Naive B cell (primary cell): ENCODE results near the gene PCCA. TPM values are rescaled to one million over a fixed set of nuclear protein-coding genes. Genes with fewer than 3 reads are reported as not detected.

Experiments
- ATAC-seq, 2 donors: fragments of 150-1000 bp; cut with Tn5 transposase; 2 replicates each; pipeline ENCODE4 v1.10.0; 2021; ENCODE audit warnings: low read depth in 2 of 2, mild to moderate bottlenecking in 2 of 2, moderate library complexity in 2 of 2
- DNase-seq: peaks from one replicate; pipeline ENCODE4 v3.0.0; 2022
- H3K27ac Mint-ChIP-seq, 6 donors: one replicate each; pipeline ENCODE4 v1.8.0; 2020 to 2022; ENCODE audit warnings: mild to moderate bottlenecking in 6 of 6, mixed read lengths in 6 of 6, moderate library complexity in 5 of 6, inconsistent platforms in 2 of 6
- H3K27me3 Mint-ChIP-seq, 3 donors: one replicate each; pipeline ENCODE4 v1.8.0; 2021 to 2022; ENCODE audit warnings: mixed read lengths in 3 of 3, mild to moderate bottlenecking in 1 of 3
- H3K36me3 Mint-ChIP-seq, 2 donors: one replicate each; pipeline ENCODE4 v1.8.0; 2020 to 2022; ENCODE audit warnings: mixed read lengths in 2 of 2, inconsistent platforms in 1 of 2, mild to moderate bottlenecking in 1 of 2
- H3K4me1 Mint-ChIP-seq, 3 donors: one replicate each; pipeline ENCODE4 v1.8.0; 2020 to 2022; ENCODE audit warnings: mixed read lengths in 3 of 3, inconsistent platforms in 1 of 3, mild to moderate bottlenecking in 1 of 3, moderate library complexity in 1 of 3
- H3K4me3 Mint-ChIP-seq, 8 donors: one replicate each; pipeline ENCODE4 v1.8.0; 2020 to 2022; ENCODE audit warnings: mild to moderate bottlenecking in 8 of 8, mixed read lengths in 8 of 8, moderate library complexity in 8 of 8, inconsistent platforms in 2 of 8
- H3K9me3 Mint-ChIP-seq, 7 donors: one replicate each; pipeline ENCODE4 v1.8.0; 2020 to 2022; ENCODE audit warnings: mixed read lengths in 7 of 7, mild to moderate bottlenecking in 5 of 7, inconsistent platforms in 2 of 7, moderate library complexity in 1 of 7
- polyA plus RNA-seq, 6 donors: library from polyadenylated mRNA; unstranded; fragments of 300-500 nt; fragmentation: Illumina TruSeq; gene quantifications; one replicate each; pipeline ENCODE4 v1.2.3, GENCODE V29; 2021; ENCODE audit warnings: low read depth in 6 of 6

The PCCA gene
- polyA plus RNA-seq, 6 donors from 2014 or later, result 2.4 to 8.4 (median 4.6) TPM

DNA sequence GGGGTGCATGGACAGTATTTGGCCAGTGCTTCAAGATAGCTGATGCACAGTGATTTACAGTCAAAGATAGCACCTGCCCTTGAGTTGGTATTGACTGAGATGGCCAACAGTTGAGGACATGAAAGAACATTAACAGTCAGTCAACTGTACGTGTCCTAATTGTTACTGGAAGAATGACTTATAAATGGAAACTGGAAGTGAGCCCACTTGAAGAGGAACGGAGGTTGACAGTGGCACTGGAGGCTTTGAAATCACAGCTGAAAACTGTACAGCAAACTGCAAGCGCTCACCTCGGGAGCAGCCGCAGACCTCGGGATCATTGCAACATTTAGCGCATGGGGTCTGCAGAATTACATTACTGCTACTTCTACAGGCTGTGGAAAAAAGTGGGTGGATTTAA lies 422.6 kb downstream of the PCCA start:
- ATAC-seq (no peak), DNase-seq (no peak)
- H3K9me3 Mint-ChIP-seq, result no peaks in the 10 kb centered on the region
- H3K27ac Mint-ChIP-seq, result no peak overlapping the region
- peaks cover 7% of the 10 kb centered on the region in 3 donors for H3K4me1 Mint-ChIP-seq
- peaks cover 0 to 12% (median 6%) of the 10 kb centered on the region in 3 donors for H3K27me3 Mint-ChIP-seq
- no peak overlapping the region for H3K4me3 Mint-ChIP-seq
- no peaks in the 10 kb centered on the region for H3K36me3 Mint-ChIP-seq

DNA sequence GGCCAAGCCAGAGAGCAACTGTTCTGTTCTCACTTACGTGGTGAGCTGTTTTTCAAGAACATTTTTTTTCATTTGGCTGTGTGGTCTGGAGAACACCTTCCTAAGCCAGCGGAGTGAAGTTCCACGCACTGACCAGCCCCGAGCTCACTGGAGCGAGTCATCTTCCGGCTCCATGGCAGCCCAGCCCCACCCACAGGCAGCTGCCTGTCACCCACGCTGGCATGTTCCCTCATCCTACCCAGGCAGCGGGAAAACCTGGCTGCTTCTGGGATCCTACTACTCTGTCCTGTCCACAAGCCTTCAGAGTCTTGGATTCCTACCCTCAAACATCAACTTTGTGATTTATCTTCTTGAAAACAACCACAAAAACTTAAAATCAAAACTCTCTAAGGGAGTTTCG lies 423.5 kb downstream of the PCCA start:
- H3K4me3 Mint-ChIP-seq, result peak overlapping the region in 1 of 8 donors; percentile 44
- ATAC-seq (no peak), DNase-seq (no peak)
- peaks cover 0 to 5% (median 5%) of the 10 kb centered on the region in 3 donors for H3K4me1 Mint-ChIP-seq
- H3K27me3 Mint-ChIP-seq, result peaks cover 0 to 15% (median 6%) of the 10 kb centered on the region in 3 donors
- peaks cover 0 to under 1% of the 10 kb centered on the region in 2 donors for H3K36me3 Mint-ChIP-seq
- peak overlapping the region in 1 of 6 donors; percentile 29 for H3K27ac Mint-ChIP-seq
- H3K9me3 Mint-ChIP-seq, result no peaks in the 10 kb centered on the region

DNA sequence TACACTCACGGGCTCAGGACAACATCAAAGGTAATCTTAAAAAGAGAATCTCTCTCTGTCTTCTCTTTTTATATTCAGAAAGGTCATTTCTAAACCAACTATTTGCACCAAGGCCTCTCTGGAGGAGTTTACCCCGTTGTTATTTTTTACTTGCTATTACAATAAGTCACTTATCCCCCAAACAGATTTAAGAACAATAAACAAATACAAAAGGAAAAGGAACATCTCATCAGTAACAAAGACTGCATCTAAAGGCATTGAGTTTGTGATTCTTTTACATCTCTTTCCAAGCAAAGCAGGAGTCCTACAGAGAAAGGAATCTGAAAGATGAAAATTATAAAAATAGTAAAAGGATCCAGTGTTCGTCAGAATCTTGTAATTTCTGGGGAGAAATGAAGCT lies 424.3 kb downstream of the PCCA start:
- DNase-seq (no peak), ATAC-seq (no peak)
- no peaks in the 10 kb centered on the region for H3K9me3 Mint-ChIP-seq
- H3K4me1 Mint-ChIP-seq, result peaks cover 0 to 5% (median 5%) of the 10 kb centered on the region in 3 donors
- peaks cover 0 to 5% of the 10 kb centered on the region in 2 donors for H3K36me3 Mint-ChIP-seq
- peaks cover 0 to 15% (median 6%) of the 10 kb centered on the region in 3 donors for H3K27me3 Mint-ChIP-seq
- H3K27ac Mint-ChIP-seq, result no peak overlapping the region
- no peak overlapping the region for H3K4me3 Mint-ChIP-seq

DNA sequence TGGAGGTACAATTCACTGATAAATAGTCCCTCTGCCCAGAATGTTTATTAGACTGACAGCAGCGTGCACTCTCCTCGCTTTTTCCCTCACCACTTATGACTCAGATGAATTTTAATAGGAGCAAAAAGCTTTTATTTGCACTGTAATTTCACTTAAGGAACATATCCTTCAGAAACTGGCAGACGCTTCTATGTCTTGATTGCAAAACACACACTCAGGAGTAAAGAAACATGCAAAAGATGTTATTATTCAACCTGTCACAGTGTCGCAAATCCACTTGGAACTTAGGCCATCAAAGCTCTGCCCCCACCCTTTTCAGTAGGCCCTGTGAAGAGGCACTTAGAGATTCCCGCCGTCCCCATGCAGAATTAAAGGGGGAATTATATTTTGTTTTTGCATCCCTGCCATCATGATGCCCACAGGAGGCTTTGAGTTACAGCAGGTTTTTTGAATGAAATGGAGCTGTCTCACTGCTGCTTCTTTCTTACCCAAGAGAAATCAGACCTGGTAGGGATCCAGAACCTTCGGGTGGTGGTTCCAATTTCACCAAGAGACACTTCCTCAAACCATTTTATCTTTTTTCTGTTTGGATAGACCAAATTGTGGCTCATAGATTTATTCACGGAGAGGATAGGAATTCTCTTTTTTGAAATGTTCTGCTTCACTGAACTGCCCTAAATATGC lies 425.2 kb downstream of the PCCA start:
- no peak for DNase-seq
- H3K27me3 Mint-ChIP-seq, result peaks cover 0 to 15% (median 6%) of the 10 kb centered on the region in 3 donors

DNA sequence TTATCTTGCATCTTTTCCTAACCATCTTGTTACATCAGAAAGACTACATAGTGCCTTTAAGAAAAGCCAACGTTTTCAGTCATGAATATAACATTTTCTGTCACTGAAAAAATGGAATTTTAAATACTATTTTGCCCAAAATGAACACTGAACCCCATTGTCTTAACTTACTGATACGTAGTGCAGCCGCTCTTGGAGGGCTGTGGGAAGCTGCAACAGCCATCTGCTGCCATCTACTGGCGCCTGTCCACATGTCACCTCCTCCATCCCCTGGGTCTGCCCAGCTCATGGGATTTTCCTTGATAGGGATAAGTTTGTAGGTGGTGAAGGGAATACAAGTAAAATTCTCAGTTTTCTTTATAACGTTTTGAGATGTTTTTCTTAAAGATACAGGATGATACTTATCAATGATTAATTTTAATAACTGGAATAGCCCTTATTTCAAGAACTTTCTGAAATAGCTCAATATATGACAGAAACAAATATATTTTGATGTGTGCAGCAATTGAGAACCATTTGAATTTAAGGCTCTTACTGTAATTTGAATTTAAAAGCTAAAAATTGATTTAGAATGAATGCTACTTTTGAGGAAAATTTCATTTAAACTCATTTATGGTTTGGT lies 426.0 kb downstream of the PCCA start:
- Mint-ChIP-seq H3K9me3 (no peaks in the 10 kb centered on the region), H3K27ac (peak overlapping the region in 1 of 6 donors; percentile 44), H3K4me3 (peak overlapping the region in 1 of 8 donors; percentile 18), H3K4me1 (peaks cover 0 to 5% (median 5%) of the 10 kb centered on the region in 3 donors), H3K36me3 (peaks cover 0 to 5% of the 10 kb centered on the region in 2 donors), H3K27me3 (peaks cover 0 to 15% (median 6%) of the 10 kb centered on the region in 3 donors)
- DNase-seq (peak; percentile 47), ATAC-seq (peak; percentile 81)

More for the DNA sequence above, 425.2 kb downstream of the PCCA start:
- Mint-ChIP-seq H3K4me1 (peaks cover 0 to 5% (median 5%) of the 10 kb centered on the region in 3 donors), H3K9me3 (no peaks in the 10 kb centered on the region), H3K4me3 (no peak overlapping the region), H3K27ac (no peak overlapping the region), H3K36me3 (peaks cover 0 to 5% of the 10 kb centered on the region in 2 donors)
- no peak for ATAC-seq

DNA sequence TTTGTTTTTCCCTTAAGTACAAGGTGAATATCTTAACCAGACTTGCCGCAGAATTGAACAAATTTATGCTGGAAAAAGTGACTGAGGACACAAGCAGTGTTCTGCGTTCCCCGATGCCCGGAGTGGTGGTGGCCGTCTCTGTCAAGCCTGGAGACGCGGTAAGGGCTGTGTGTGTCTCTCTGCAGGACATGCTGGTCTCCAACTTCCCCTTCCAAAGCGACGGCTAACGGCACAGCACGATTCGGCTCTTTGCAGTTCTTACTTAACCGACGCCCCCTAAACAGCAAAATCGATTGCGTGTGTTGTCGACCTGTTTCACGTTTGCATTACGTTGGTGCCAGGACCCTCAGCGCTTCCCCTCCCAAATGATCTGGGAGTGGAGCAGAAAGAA lies 426.5 kb downstream of the PCCA start:
- no peak for ATAC-seq
- no peaks in the 10 kb centered on the region for H3K9me3 Mint-ChIP-seq
- DNase-seq, result no peak
- no peak overlapping the region for H3K4me3 Mint-ChIP-seq
- H3K27ac Mint-ChIP-seq, result no peak overlapping the region
- peaks cover 0 to 5% (median 5%) of the 10 kb centered on the region in 3 donors for H3K4me1 Mint-ChIP-seq
- peaks cover 0 to 5% of the 10 kb centered on the region in 2 donors for H3K36me3 Mint-ChIP-seq
- peaks cover 0 to 15% (median 6%) of the 10 kb centered on the region in 3 donors for H3K27me3 Mint-ChIP-seq

DNA sequence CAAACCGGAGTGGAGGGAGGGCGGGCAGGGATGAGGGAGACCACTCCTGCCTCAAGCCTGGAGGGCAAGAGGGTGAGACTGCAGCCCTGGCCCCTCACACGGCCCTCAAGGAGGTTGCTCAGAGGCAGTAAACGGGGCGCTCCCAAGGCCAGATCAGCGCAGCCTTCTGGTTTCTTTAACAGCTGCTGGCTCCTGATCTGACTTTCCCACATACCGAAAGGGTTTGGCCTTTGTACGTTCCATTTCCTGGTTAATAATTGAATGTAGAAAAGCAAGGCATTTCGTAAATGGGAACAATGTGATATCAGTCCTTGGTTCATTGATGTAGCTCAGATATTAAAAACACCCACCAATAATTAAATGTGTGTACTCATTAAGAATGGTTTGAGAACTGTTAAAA lies 428.2 kb downstream of the PCCA start:
- Mint-ChIP-seq H3K27me3 (peaks cover 0 to 23% (median 6%) of the 10 kb centered on the region in 3 donors), H3K4me1 (peaks cover 7 to 10% (median 9%) of the 10 kb centered on the region in 3 donors), H3K4me3 (no peak overlapping the region), H3K9me3 (no peaks in the 10 kb centered on the region), H3K36me3 (peaks cover 0 to 5% of the 10 kb centered on the region in 2 donors), H3K27ac (no peak overlapping the region)
- DNase-seq (no peak), ATAC-seq (no peak)

DNA sequence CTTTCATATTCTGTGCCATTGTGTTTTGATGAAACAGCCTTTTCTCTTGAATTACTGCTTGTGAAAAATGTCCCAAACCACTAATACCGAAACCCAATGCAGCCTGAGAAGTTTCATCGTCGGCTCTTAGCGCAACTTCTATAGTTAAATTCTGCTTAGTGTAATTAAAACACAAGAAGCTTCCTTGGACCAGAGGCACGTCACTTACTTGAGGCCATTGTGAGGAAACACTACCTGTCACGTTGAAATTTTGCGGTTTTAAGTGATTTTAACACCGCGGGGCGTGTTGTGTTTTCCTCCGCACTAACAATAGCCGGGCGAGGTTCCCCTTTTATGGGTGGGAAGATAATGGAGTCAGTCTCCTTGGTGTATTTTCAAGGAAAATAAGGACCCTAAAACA lies 428.8 kb downstream of the PCCA start:
- no peak for DNase-seq
- Mint-ChIP-seq H3K4me3 (no peak overlapping the region), H3K4me1 (peaks cover 7 to 10% (median 10%) of the 10 kb centered on the region in 3 donors), H3K9me3 (no peaks in the 10 kb centered on the region), H3K27ac (no peak overlapping the region), H3K36me3 (peaks cover 0 to 5% of the 10 kb centered on the region in 2 donors), H3K27me3 (peaks cover 3 to 28% (median 8%) of the 10 kb centered on the region in 3 donors)
- no peak for ATAC-seq

DNA sequence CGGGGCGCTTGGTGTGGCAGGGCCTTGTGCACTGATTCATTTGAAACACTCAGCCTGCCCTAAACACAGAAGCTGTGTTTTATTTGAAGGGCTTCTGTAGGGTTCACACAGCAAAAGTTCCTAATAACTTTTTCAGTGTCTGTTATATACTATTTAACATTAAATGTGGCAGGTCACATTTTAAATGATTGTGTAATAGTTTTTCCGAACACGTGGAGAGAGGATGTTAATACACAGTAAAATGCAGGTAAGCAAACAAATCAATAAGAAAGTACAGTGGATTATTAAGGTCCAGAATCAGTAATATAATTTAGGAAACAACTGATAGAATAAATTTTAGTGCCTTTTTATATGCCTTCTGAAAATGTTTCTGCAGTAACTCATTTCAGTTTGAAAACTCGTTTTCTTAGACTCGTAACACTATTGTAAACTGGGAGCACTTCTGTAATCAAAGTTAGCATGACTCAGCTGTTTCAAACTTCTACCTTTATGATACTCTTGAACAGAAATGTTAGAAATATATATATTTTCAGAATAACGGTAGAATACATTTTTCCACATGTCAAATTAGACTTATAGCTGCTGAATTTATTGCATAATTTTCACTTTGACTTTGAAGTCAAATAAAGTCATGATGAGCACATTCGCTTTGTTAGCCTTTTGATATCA lies 429.6 kb downstream of the PCCA start:
- ATAC-seq (no peak), DNase-seq (no peak)
- Mint-ChIP-seq H3K4me3 (no peak overlapping the region), H3K27me3 (peaks cover 11 to 27% (median 13%) of the 10 kb centered on the region in 3 donors), H3K4me1 (peaks cover 7 to 12% (median 10%) of the 10 kb centered on the region in 3 donors), H3K27ac (no peak overlapping the region), H3K9me3 (no peaks in the 10 kb centered on the region), H3K36me3 (peaks cover 0 to 5% of the 10 kb centered on the region in 2 donors)

DNA sequence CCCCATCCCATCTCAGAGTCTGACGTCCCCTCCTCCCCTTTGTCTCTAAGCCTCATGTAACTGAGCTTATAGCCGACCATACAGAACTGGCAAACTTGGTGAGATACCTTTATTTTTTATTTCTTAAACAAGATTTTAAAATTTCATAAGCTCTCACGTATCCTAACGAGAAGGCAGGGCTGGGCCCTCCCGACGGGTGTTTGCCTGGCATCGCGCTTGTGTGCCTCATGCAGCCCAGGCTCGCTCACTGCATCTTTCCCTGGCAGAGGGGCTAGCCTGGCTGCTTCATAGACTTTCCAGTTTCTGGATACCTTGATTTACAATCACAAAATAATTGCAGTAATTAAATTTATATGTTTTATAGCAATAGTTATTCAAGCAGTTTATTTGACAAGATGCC lies 430.7 kb downstream of the PCCA start:
- Mint-ChIP-seq H3K9me3 (no peaks in the 10 kb centered on the region), H3K36me3 (peaks cover 0 to 5% of the 10 kb centered on the region in 2 donors), H3K4me1 (peaks cover 7 to 10% (median 9%) of the 10 kb centered on the region in 3 donors), H3K27ac (no peak overlapping the region), H3K4me3 (no peak overlapping the region), H3K27me3 (peaks cover 9 to 22% (median 15%) of the 10 kb centered on the region in 3 donors)
- ATAC-seq (no peak), DNase-seq (no peak)

DNA sequence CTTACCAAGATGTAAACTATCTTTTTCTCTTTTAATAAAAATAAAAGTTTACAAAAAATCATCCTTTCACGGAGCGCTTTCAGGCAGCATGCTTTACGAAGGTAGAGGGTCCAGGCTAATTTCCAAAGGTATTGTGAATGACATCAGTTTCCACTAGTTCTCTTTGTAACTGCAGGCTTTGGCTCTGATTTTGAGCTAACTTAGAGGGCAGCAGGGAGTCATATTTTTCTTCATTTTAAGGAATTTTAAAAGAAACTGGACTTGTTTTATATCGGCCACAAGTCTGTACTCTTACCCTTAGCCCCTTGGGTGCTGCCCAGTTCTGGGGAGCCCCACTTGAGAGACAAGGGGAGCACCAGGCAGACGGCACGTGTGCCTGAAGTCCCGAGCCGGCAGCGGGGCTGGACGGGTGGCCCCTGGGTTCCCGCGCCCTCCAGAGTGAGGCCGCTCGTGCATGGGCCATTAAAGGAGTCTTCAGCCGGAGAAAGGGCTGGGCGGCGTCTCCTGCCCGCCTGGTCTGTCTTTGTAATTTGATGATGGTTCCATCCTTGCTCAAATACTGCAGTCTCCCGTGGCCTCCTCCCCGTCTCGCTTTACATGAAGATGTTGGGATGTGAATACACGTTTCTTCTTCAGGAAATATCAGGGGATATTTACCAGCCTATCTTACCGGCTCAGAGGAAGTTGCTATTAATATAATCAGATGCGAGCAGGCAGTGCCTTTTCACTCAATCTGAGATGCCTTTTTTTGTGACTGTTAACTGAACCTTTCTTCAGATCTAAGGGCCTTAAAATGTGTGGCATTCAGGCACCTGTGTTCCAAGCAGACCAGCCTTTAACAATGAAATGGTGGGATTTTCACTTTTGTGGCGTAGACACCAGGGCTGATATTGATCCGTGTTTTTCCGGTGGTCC lies 432.3 kb downstream of the PCCA start:
- no peak for DNase-seq
- Mint-ChIP-seq H3K9me3 (no peaks in the 10 kb centered on the region), H3K27me3 (peaks cover 7 to 22% (median 15%) of the 10 kb centered on the region in 3 donors), H3K36me3 (peaks cover 0 to 5% of the 10 kb centered on the region in 2 donors), H3K4me1 (peaks cover 6 to 7% (median 7%) of the 10 kb centered on the region in 3 donors), H3K27ac (no peak overlapping the region), H3K4me3 (peak overlapping the region in 7 of 8 donors; percentile 26 to 72 (median 45))
- ATAC-seq, result no peak

DNA sequence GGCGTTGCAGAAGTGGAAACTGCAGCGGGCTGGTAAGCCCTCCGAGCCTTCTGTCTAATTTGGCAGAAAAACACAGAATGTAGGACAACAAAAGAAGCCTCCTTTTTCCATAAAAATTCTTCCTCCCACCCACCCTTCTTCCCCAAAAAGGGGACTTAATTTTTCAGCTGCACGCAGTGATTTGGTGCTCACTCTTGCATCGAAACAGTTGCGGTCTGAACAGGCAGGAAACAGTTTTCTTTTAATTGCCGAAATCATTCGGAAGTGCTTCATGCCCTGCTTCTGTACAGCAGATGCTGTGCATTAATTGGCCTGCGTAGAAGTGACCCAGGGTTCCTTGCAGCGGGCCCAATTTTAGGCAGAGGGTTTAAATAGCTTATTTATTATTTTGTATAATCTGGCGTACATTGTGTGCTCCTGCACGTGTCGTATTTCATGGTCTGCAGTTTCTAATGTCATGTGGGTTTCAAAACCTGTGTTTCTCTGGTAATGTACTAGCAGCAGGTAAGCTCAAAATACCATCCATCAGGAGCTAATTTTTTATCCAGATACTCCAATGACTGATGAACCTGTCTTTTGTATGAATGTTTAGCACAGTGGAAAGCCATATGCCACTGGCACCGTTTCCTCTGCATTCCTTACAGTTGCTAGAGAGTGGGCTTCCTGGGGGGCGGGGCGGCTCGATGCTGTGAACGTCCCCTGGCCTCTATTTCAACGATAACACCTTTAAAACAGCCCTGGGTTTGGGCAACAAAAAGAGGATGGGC lies 433.1 kb downstream of the PCCA start:
- Mint-ChIP-seq H3K4me3 (peak overlapping the region in 7 of 8 donors; percentile 26 to 72 (median 45)), H3K27me3 (peaks cover 7 to 17% (median 15%) of the 10 kb centered on the region in 3 donors), H3K9me3 (no peaks in the 10 kb centered on the region), H3K36me3 (peaks cover 0 to 5% of the 10 kb centered on the region in 2 donors), H3K4me1 (peaks cover 6 to 7% (median 7%) of the 10 kb centered on the region in 3 donors), H3K27ac (no peak overlapping the region)
- ATAC-seq, result peak; percentile 63 to 70
- no peak for DNase-seq
